GM12878 (cell line): ENCODE measurements around the gene COX10. TPM values are rescaled to one million over a fixed set of nuclear protein-coding genes. Genes with fewer than 3 reads are reported as not detected.
A peak's percentile ranks its signal among the peaks of the same experiment; 100 is the strongest.

ENCODE experiments used
- ATAC-seq: fragments of 200-7000 bp; cut with Tn5 transposase; 3 replicates; pipeline ENCODE4 v1.9.1; 2020; ENCODE audit warnings: mild to moderate bottlenecking, moderate library complexity
- BruUV-seq: library from RNA; stranded (reverse); fragments of 400-500 nt; replicated peaks from 2 replicates; lab custom pipeline; 2021; lab: Mats Ljungman, UMichigan
- CTCF ChIA-PET: fragments of 300-600 bp; sonication (Branson Sonifier 250); formaldehyde crosslinking; extraction: SDS; loops from one replicate; lab custom pipeline; 2021; ENCODE audit warnings: inconsistent platforms; lab: Yijun Ruan, JAX
- POLR2A ChIA-PET: fragments of 350-600 bp; formaldehyde crosslinking; extraction: SDS; loops from one replicate; lab custom pipeline; 2021; ENCODE audit warnings: inconsistent platforms; lab: Charles Lee
- RAD21 ChIA-PET: fragments of 300-600 bp; sonication (Branson Sonifier 250); formaldehyde crosslinking; loops from one replicate; lab custom pipeline; 2023; ENCODE audit warnings: antibody characterized with exemption; ENCODE audit not compliant: unreplicated experiment; lab: Charles Lee
- SMC1A ChIA-PET: fragments of 300-600 bp; sonication (Branson Sonifier 250); formaldehyde crosslinking; loops from one replicate; lab custom pipeline; 2023; ENCODE audit not compliant: unreplicated experiment, uncharacterized antibody; lab: Charles Lee
- DNase-seq: peaks from one replicate; pipeline ENCODE4 v3.0.0-alpha.2; 2011; ENCODE audit warnings: low read depth, low spot score
- FAIRE-seq: peaks from 3 replicates; lab custom pipeline; 2011; peaks lifted over from hg19 to GRCh38; lab: Jason Lieb, UNC
- H2AFZ ChIP-seq: 2 replicates; pipeline ENCODE4 v1.6.0; 2011; ENCODE audit warnings: low read depth, low read length, control low read depth; ENCODE audit not compliant: control insufficient read depth
- H3K27ac ChIP-seq: 2 replicates; pipeline ENCODE4 v1.5.1; 2011; ENCODE audit warnings: control low read depth; ENCODE audit not compliant: control insufficient read depth, insufficient read depth
- H3K27me3 ChIP-seq, 2 experiments: replicated peaks in 1 of 2; 2 replicates each; pipeline versions ENCODE4 v1.6.0 to v1.6.1; 2011; ENCODE audit warnings: low read length in 1 of 2; ENCODE audit not compliant: control insufficient read depth in 2 of 2, insufficient read depth in 2 of 2
- H3K36me3 ChIP-seq, 2 experiments: 2 replicates each; pipeline ENCODE4 v1.5.1; 2011; ENCODE audit warnings: low read length in 1 of 2; ENCODE audit not compliant: control insufficient read depth in 2 of 2, insufficient read depth in 2 of 2
- H3K4me1 ChIP-seq: 2 replicates; pipeline ENCODE4 v1.6.1; 2011; ENCODE audit warnings: mild to moderate bottlenecking, low read length, moderate library complexity, mixed read lengths; ENCODE audit not compliant: control insufficient read depth, insufficient read depth
- H3K4me2 ChIP-seq: 2 replicates; pipeline ENCODE4 v1.6.0; 2011; ENCODE audit warnings: control low read depth; ENCODE audit not compliant: control insufficient read depth, insufficient read depth
- H3K4me3 ChIP-seq: fragments of 200-600 bp; sonication (generic); 2 replicates; pipeline ENCODE4 v1.5.1; 2016
- H3K79me2 ChIP-seq: 2 replicates; pipeline ENCODE4 v1.6.0; 2011; ENCODE audit warnings: low read length; ENCODE audit not compliant: control insufficient read depth, insufficient read depth
- H3K9ac ChIP-seq: 2 replicates; pipeline ENCODE4 v1.8.0; 2011; ENCODE audit warnings: low read length, control low read depth, mixed read lengths; ENCODE audit not compliant: control insufficient read depth, insufficient read depth
- H3K9me3 ChIP-seq: replicated peaks from 3 replicates; pipeline ENCODE4 v1.5.1; 2011; ENCODE audit warnings: mild to moderate bottlenecking, low read length; ENCODE audit not compliant: control insufficient read depth, insufficient read depth
- H4K20me1 ChIP-seq: 2 replicates; pipeline ENCODE4 v1.6.0; 2011; ENCODE audit not compliant: control insufficient read depth, insufficient read depth
- BACH1 ChIP-seq: fragments of 450-650 bp; IDR thresholded peaks from 2 replicates; pipeline ENCODE4 v1.6.1; 2017; ENCODE audit warnings: mild to moderate bottlenecking, borderline replicate concordance
- CREM ChIP-seq: IDR thresholded peaks from 2 replicates; pipeline ENCODE4 v1.6.1; 2014; ENCODE audit warnings: antibody characterized with exemption, low read depth
- CUX1 ChIP-seq: IDR thresholded peaks from 2 replicates; pipeline ENCODE4 v1.6.1; 2012; ENCODE audit warnings: improper control_type of control experiment, low read depth, low read length; ENCODE audit not compliant: insufficient replicate concordance
- E4F1 ChIP-seq: fragments of 450-650 bp; IDR thresholded peaks from 2 replicates; pipeline ENCODE4 v1.6.1; 2018; ENCODE audit warnings: borderline replicate concordance, mild to moderate bottlenecking; ENCODE audit not compliant: partially characterized antibody
- NFIC ChIP-seq: IDR thresholded peaks from 2 replicates; pipeline ENCODE4 v1.6.1; 2012; ENCODE audit warnings: low read depth, mild to moderate bottlenecking, inconsistent platforms, low read length, moderate library complexity
- SMAD5 ChIP-seq: IDR thresholded peaks from 2 replicates; pipeline ENCODE4 v1.6.1; 2016; ENCODE audit warnings: antibody characterized with exemption, low read depth
- TAF1 ChIP-seq: IDR thresholded peaks from 2 replicates; pipeline ENCODE4 v1.6.1; 2011; ENCODE audit warnings: mild to moderate bottlenecking, low read depth, low read length, borderline replicate concordance
- WRNIP1 ChIP-seq: IDR thresholded peaks from 2 replicates; pipeline ENCODE4 v1.6.1; 2011; ENCODE audit warnings: low read depth, low read length, improper control_type of control experiment, borderline replicate concordance
- WGBS: methylation state at CpG from one replicate; pipeline ENCODE4 v1.1.6; 2016; ENCODE audit warnings: low lambda C conversion rate; ENCODE audit not compliant: insufficient replicate concordance, insufficient coverage; ENCODE audit errors: missing lambda C conversion rate; 5-methylcytosine and 5-hydroxymethylcytosine counted together
- in situ Hi-C: fragments of 300-500 bp; cut with MboI; formaldehyde crosslinking; loops from 9 replicates; pipeline ENCODE4 v1.14.3; 2018; ENCODE audit warnings: mixed read lengths
- intact Hi-C: fragments of 100-400 bp; cut with micrococcal nuclease; formaldehyde crosslinking; loops from one replicate; pipeline ENCODE4 v1.14.2; 2022; ENCODE audit not compliant: unreplicated experiment
- polyA plus RNA-seq, 11 experiments: library from polyadenylated mRNA; depleted of rRNA in 4 of 11; unstranded in 6 of 11; stranded (reverse) in 5 of 11; fragments of >200 nt; fragmentation: Nextera tagmentation in 4 of 11; fragmentation: Illumina TruSeq in 1 of 11; extraction: Ambion mirVana in 4 of 11; extraction: Trizol in 1 of 11; gene quantifications; 1 replicate in 1 of 11; 2 replicates in 10 of 11; pipeline versions ENCODE4 v1.2.1 to v1.2.3, GENCODE V29; 2011 to 2016; ENCODE audit warnings: inconsistent platforms in 2 of 11, missing spikeins in 2 of 11, low read depth in 1 of 11
- total RNA-seq, 4 experiments: library from RNA; depleted of rRNA in 3 of 4; stranded (reverse); fragments of >200 nt in 3 of 4; fragmentation: Illumina TruSeq in 1 of 4; extraction: Trizol in 1 of 4; gene quantifications; 2 replicates each; pipeline versions ENCODE4 v1.2.1 to v1.2.3, GENCODE V29; 2013 to 2021

Gene COX10
- total and polyA plus RNA-seq, 10 of the 15 experiments (the other 5 are each of a cell fraction or from before 2014, with no cell fraction given), result 9.6 to 29.4 (median 21.3) TPM

GRCh38 chr17:14038206-14038605, 31.1 kb upstream of the COX10 start (continued):
- TF ChIP-seq CUX1 (no peak), WRNIP1 (no peak), CREM (no peak)

GRCh38 chr17:14042411-14042810, 26.9 kb upstream of the COX10 start:
- H3K36me3 ChIP-seq, result no peaks in the 10 kb centered on the region; a peak in 1 of 4 replicates
- H3K4me3 ChIP-seq, result no peak overlapping the region
- FAIRE-seq (no peak), DNase-seq (no peak), ATAC-seq (0 out of 3 replicates have a peak, but pooled peaks have one; percentile 18)
- SMC1A ChIA-PET, result interaction anchor here (0.7 kb wide), 1 partner anchor 40 kb away, joined by 3 read pairs; no protein-coding TSS in a partner anchor
- RAD21 ChIA-PET, result no interaction called here
- H4K20me1 ChIP-seq, result no peaks in the 10 kb centered on the region
- CTCF ChIA-PET, result interaction anchor here (1.4 kb wide), 1 partner anchor 10 kb away, joined by 5 read pairs; no protein-coding TSS in a partner anchor
- intact Hi-C loops, result no loop called here
- no peak overlapping the region for H3K9ac ChIP-seq
- H3K79me2 ChIP-seq, result no peaks in the 10 kb centered on the region
- POLR2A ChIA-PET, result no interaction called here
- peaks cover 6% of the 10 kb centered on the region; the same call in 1 of the 2 replicates for H3K4me1 ChIP-seq
- 50% methylated on average over 4 of the region's 4 CpGs for WGBS
- no peaks in the 10 kb centered on the region for H3K27me3 ChIP-seq
- in situ Hi-C loops, result no loop called here
- no peak overlapping the region for H2AFZ ChIP-seq
- H3K9me3 ChIP-seq, result no peaks in the 10 kb centered on the region
- BruUV-seq, result no TSS peak
- no peak overlapping the region for H3K4me2 ChIP-seq
- no peak overlapping the region for H3K27ac ChIP-seq
- TF ChIP-seq CUX1 (no peak), BACH1 (no peak), SMAD5 (no peak), CREM (peak; percentile 32; the same call in 1 of the 2 replicates), NFIC (peak; percentile 31; the same call in 1 of the 2 replicates), TAF1 (no peak), E4F1 (no peak)
